HG02763 (cell line): ENCODE measurements around the gene S1PR2.
"Not testable (repeated sequence)": the region's sequence is repeated elsewhere in the genome, so short reads cannot be mapped to it uniquely, and the experiment has no call there.

Source experiments
- ATAC-seq: cut with Tn5 transposase; IDR thresholded peaks from one replicate; pipeline ENCODE4 v1.9.1; 2021; ENCODE audit warnings: mild to moderate bottlenecking, moderate library complexity; ENCODE audit not compliant: unreplicated experiment

S1PR2 gene

DNA sequence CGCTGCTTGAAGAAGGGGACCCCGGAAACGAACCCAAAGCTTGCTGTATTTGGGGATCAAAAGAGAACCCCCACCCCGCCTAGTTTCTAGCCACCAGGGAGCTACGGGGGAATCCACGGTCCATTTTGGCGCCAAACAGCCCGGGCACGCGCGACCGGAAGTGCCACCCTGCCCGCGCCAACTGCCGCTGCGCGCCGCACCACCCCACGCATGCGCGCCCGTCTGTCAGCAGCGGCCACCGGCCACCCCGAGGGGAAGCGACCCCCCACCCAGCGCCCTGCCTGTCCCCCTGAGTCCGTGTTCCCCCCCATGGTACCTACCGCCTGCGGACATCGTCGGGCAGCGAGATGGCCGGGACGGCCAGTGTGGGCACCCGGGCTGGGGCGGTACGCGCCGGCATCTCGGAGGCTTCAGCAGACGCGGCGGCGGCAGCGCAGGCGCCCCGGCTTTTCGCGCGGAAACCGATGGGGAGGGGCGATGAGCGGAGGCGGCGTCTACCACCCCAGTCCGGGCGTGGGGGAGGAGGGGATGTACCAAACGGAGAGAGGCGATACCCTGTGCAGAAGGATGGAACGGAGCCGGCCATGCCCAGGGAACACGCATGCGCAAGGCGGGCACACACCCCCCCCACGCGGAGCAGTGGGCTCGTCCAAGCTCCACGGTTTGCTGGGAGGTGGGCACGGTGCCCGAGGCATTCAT lies 36.5 kb downstream of the S1PR2 start, which contains the start of gene DNMT1:
Gene DNMT1, minus strand, starts transcription at position 454 of the 699 bp plus-strand sequence. Its CDS starts 54 bp downstream, at position 400.
- peak; percentile 84 for ATAC-seq

DNA sequence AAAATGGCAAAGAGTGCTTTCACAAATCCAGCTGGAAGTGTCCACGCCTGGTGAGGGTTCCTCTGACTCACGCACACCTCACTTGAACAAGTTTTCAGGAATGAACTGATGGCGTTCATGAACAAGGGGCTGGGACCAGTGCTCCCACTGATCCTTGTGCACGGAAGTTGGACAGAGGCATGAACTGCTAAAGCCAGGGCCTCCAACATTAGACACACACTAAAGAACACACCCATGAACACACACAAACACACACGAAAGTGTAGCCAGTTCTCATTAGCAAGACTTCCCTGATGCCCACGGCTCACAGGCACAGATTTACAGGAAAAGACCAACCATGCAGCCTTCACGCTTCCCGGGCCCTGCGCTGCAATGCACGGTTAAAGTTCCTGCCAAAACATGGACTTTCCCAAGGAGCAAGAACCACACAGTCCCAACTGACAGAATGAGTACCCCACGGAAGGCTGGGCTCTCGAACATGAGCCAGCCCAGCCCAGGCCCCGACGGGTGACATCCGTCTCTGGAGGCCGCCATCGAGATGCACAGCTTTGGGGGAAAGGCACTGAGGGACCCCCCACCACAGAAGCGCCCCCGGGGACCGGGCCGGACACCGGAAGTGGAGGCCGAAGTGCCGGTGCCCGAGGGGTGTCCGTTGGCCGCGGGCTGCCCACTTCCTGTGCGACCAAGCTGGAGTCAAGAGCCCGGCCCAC lies 37.2 kb downstream of the S1PR2 start:
- peak; percentile 15 for ATAC-seq

DNA sequence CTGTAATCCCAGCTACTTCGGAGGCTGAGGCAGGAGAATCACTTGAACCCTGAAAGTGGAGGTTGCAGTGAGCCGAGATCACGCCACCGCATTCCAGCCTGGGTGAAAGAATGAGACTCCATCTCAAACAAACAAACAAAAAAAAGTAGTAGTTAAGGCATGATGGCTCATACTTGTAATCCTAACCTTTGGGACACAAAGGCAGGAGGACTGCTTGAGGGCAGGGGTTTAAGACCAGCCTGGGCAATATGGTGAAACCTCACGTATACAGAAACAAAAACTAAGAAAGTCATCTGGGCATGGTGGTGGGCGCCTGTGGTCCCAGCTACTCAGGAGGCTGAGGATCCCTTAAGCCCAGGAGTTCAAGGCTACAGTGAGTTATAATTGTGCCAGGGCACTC lies 38.2 kb downstream of the S1PR2 start:
- ATAC-seq: no peak

DNA sequence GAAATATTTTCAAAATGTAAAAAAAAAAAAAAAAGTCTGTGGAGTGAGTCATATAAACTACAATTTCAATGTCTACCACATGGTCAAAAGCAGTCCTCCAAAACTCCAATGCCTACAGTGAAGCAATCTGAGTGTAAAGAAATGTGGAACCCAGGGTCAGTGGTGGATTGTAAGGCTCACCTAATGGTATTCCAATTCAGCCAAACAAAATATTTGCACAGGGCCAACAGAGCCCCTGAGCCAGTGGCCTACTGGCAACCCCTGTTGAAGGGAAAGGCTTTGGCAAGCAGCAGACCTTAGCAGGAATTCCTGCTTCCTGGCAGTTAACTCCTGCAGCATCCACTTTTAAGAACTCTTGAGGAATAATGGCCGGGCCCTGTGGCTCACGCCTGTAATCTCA lies 39.8 kb downstream of the S1PR2 start:
- ATAC-seq: no peak

DNA sequence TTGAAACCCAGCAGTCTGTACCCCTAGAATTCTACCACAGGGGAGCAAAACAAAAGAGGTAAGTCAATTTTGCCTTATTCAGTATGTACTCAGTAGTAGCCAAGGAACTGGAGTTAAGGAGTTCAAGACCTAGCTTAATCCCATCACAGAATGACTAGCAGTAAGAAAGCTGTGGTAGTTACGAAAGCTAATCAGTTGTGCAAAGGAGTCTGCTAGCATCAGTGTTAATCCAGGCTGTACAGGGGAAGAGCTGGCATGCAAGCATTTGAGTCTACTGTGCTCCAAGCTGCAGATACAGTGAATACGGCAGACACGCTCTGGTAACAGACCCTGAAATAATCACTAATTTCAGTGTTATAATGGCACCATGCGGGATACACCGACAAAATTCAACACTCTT lies 41.1 kb downstream of the S1PR2 start:
- no peak for ATAC-seq

DNA sequence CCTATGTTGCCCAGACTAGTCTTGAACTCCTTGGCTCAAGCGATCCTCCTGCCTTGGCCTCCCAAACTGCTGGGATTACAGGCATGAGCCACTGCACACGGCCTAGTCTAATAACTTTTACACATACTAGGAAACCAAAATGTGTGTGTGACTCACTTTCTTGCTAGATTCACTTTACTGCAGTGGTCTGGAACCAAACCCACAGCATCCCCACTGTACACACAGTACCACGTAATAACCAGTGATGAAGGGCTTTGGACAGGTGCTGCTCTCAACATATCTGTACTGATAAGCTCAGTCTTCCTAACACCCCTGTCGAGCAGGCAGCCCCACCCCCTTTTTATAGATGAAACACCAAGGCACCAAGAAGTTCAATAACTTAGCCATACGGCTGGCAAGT lies 41.5 kb downstream of the S1PR2 start:
- no peak for ATAC-seq

DNA sequence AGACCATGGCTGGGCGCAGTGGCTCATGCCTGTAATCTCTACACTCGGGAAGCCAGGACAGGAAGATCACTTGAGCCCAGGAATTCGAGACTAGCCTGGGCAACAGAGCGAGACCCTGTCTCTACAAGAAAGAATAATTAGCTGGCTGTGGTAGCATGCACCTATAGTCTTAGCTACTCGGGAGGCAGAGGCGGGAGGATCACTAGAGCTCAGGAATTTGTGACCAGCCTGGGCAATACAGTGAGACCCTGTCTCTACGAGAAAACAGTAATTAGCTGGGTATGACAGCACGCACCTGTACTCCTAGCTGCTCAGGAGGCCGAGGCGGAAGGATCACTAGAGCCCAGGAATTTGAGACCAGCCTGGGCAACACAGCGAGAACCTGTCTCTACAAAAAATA lies 43.8 kb downstream of the S1PR2 start:
- ATAC-seq: no peak

DNA sequence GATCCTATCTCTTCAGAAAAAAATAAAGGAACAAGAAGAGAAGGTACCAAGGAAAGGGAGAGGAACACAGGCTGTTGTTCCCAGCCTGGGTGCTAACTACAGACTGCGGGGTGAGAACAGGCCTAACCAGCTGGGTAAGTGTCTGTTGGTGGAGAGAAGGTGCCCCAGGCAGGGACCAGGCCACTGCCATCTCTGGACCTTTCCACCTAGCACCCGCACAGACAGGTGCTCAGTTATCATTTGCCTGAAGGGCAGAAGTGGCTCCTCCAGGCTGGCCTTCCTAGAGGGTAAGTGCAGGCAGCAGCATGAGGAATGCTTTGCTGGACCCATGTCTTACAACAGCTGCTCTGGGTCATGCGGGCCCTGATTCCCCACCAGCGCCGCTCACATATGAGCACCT lies 46.5 kb downstream of the S1PR2 start:
- ATAC-seq: no peak

DNA sequence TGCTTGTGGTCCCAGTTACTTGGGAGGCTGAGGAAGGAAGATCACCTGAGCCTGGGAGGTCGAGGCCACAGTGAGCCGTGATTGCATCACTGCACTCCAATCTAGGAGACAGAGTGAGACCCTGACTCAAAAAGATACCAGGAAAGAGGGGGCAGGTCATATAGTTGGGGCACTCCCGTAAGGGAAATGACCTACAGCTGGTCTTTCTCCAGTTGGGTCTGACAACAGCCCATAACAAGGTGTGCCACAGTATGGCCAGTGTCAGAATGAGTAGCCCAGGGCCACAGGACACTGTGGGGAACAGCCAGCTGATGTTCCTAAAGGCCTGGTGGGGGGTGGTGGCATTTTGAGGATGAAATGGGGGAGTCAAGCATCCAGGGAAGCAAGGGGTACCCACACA lies 47.2 kb downstream of the S1PR2 start:
- no peak for ATAC-seq

DNA sequence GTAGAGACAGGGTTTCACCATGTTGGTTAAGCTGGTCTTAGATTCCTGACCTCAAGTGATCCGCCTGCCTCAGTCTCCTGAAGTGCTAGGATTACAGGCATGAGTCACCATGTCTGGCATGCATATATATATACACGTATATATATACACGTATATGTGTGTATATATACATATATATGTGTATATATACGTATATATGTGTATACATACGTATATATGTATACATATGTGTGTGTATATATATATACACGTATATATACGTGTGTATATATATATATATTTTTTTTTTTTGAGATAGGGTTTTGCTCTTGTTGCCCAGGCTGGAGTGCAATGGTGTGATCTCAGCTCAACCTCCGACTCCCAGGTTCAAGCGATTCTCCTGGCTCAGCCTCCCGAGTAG lies 48.3 kb downstream of the S1PR2 start:
- ATAC-seq: no peak

DNA sequence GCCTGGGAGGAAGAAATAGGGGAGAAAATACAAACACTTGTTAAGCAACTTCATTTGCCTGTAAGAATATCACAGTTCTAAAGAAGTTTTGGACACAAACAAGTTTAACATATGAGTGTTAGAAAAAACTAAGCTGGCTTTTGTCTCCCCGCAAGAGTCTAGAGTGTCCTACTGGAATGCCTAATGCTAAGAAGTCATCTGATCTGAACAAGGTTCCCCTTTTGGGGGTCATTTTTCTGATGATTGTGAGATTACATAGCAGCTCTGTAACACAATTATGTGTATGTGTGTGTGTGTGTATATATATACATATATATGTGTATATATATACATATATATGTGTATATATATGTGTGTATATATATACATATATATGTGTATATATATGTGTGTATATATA lies 49.1 kb downstream of the S1PR2 start:
- ATAC-seq: no peak

DNA sequence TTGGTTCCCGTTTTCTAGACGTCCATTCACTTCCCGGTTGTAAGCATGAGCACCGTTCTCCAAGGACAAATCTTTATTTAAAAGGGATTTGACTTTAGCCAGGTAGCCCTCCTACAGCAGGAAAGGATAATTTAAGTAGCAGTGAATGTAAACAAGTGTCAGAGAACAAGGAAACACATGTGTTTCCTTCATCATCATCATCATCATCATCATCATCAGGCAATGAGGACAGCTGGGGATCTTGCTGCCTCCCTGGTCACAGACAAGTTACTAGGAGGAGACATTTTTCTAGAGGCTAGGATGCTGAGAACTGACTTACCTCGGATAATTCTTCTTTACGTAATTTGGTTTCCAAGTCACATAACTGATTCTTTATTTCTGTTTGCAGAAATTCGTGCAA lies 50.7 kb downstream of the S1PR2 start:
- no peak for ATAC-seq

DNA sequence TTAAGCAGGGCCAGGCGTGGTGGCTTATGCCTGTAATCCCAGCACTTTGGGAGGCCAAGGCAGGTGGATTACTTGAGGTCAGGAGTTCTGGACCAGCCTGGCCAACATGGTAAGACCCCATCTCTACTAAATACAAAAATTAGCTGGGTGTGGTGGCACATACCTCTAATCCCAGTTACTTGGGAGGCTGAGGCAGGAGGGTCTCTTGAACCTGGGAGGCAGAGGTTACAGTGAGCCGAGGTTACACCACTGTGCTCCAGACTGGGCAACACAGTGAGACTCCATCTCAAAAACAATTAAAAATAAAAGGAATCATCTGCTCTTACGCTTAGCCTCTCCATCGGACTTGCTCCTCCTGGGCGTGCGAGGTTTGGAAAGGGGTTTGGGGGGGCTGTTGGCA lies 51.1 kb downstream of the S1PR2 start:
- ATAC-seq: not testable (repeated sequence)

DNA sequence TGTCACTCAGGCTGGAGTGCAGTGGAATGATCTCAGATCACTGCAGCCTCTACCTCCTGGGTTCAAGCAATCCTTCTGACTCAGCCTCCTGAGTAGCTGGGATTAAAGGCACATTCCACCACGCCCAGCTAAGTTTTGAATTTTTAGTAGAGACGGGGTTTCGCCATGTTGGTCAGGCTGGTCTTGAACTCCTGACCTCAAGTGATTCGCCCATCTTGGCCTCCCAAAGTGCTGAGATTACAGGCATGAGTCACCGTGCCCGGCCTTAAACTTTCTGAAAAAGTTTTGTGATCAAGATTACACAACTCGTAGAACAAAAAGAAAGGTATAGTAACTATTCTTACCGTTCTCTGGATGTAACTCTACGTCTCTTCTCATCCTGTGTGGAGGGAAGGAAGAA lies 57.6 kb downstream of the S1PR2 start:
- no peak for ATAC-seq
